Body of pancreas (tissue), 4 donors: ENCODE measurements around the gene RNF31.

Experiments
- CTCF ChIP-seq, 7 experiments: fragments of 450-650 bp in 4 of 7; fragments of 200-600 bp in 3 of 7; sonication (generic) in 3 of 7; IDR thresholded peaks; one replicate each; pipeline ENCODE4 v1.5.1; 2016 to 2019; ENCODE audit warnings: antibody characterized with exemption in 7 of 7
- POLR2A ChIP-seq, 3 donors: fragments of 450-650 bp; IDR thresholded peaks; one replicate each; pipeline ENCODE4 v1.6.1; 2016; ENCODE audit warnings: antibody characterized with exemption in 3 of 3, mild to moderate bottlenecking in 2 of 3

GRCh38 chr14:24138396-24139271, 8.7 kb upstream of the RNF31 start:
- TF ChIP-seq CTCF (IDR thresholded peaks at IDR 0.05) (no peak), POLR2A (IDR thresholded peaks at IDR 0.05) (no peak)
